Hematopoietic multipotent progenitor cell treated with erythropoietin and hydrocortisone succinate and interleukin-3 and kit ligand, for 15 days (in vitro differentiated cells): Measurements from ENCODE around the gene RABGGTA.

Experiments
- DNase-seq: peaks from one replicate; pipeline ENCODE4 v3.0.0-alpha.2; 2015; ENCODE audit warnings: low spot score

Gene RABGGTA

DNA sequence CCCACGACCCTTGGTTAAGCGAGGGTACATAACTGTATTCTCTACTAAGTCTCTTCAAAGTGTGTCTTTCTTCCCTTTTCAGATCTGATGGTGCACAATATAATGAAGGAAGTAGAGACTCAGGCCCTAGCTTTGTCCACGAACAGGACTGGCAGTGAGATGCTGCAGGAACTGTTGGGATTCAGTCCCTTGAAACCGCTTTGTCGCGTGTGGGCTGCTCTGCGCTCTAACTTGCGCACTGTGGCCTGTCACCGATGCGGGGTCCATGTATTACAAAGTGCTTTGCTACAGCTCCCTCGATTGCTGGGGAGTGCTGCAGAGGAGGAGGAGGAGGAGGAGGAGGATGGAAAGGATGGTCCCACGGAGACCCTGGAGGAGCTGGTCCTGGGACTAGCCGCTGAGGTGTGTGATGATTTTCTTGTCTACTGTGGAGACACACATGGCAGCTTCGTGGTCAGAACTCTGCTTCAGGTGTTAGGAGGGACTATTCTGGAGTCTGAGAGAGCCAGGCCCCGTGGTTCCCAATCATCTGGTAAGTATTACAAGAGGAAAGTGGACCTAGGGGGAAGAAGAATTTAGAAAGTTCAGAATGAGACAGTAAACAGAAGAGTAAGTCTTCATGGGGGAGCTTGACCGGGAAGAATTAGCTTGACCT lies 29.1 kb upstream of the RABGGTA start:
- DNase-seq, result no peak

DNA sequence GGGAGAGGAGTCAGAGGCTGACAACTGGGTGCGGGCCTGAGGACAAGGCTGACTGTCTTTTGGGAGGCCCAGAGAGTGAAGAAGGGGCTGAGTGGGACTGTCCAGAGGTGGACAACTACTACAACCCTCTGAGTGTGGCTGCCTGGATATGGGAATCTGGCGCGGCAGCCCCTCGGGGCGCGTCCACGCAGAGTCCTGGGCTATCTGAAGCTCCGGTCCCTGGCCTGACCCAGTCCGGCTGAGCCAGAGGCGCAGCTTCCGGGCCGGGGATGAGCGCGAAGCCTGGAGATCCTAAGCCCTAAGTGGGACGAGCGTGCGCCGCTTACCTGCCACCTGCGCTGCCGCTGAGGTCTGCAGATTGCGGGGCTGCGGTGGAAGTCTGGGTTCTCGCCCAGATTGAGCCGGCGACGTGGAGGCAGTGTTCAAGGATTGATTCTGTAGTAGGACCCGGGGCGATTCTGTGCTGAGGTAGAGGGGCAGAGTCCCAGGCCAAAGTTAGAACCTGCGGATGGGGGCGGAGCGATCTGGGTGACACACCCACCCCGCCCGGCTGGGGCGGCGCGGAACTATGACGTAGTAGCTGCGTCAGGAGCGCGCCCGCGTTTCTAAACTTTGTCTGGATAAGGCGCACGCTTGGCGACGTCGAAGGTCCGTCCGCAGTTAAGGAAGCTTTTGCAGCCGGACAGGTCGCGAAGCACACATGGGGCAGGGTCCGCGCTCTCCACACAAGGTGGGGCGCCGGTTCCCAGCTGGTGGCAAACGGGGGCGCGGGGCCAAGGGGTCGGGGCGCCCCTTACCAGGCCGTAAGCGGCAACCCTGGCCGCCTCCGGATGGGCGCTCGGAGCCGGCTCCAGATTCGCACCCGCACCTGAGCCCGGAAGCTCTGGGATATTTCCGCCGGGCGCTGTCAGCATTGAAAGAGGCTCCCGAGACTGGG lies 28.1 kb upstream of the RABGGTA start, which contains the start of the genes DHRS1 and NOP9:
Gene DHRS1, minus strand, starts transcription at position 526 of the 937 bp plus-strand sequence. CDS start 674 bp downstream, outside the sequence.
Gene NOP9, plus strand, starts transcription at position 596 of the 937 bp plus-strand sequence. Its CDS starts 105 bp downstream, at position 701.
- DNase-seq, result peak; percentile 94

DNA sequence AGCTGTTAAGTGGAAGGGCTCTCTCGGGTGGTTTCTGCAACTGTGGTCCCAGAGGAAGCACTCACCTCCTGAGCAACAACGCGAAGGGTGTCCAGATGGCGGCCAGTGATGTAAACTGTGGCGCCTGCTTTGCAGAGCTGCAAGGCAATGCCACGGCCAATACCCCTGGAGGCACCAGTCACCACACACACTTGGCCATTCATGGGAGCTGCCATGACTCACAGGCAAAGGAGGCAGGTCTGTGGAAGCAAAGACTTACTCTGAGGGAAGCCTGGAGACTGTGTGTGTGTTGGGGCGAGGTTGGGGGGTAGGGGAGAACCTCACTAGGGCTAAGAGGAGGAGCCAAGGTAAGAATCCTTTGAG lies 27.5 kb upstream of the RABGGTA start:
- peak; percentile 31 for DNase-seq

DNA sequence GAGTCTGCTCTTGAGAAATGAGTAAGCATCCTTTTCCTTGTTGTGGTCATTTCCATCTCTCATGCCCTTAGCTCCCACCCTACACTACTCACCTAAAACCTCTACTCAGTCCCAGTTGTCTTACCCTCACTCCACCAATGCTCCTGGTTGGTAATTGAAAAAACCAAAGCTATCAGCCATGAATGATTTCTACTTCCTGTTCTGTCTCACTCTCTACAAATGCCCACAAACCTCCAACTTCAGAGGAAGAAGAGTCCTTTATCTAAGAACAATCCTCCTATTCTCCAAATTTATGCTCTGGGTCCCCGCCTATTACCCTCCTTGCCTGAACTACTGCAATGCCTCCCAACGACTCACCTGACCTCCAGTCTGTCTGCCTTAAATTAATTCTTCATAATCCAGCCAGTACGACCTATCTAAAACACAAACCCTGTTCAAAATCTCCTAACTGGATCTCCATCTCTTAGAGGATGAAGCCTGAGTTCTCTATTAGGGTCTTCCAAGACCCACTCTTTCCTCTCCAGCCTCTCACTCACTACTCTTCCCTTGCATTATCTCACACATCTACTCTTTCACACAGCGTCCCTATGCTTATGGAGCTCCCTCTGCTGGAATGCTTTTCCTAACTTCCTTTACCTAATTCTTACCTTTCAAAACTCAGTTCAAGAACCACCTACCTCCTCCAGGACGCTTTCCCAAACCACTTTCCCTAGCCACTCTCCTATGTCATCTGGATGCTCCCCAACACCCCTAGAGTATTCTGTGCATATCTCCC lies 26.0 kb upstream of the RABGGTA start:
- DNase-seq, result peak; percentile 58

DNA sequence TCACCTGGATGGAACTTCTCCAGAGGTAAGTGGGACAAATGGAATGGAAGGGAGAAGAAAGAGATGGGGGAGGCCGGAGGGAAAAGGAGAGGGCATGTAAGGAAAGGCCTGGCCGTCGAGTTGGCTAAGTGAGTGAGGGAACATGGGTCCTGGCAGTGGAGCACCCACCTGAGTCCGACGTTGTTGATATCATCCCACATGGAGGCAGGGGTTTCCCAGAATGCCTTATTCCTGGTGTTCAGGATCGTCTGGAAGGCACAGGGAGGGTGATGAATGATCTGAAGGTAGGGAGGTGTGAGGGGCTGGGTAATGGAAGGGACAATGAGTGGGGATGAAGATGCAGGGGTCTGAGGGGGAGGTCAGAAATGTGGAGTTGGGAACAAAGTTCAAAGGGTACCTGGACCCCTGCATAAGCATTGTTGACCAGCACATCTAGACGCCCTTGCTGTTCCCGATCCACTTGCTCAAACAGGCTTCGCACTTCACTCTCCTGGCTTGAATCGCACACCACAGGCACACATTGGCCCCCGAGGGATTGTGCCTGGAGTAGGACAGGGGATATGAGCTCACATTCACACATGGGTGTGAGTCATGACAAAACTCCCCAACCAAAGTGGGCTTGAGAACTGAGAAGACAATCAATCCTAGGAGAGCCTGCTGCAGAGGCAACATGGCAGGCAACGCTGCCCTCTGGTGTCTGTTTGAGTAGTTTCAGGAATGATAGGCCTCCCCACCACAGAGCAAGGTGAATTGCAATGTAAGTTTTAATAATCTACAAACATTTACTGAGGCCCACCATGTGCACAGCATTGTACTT lies 25.2 kb upstream of the RABGGTA start:
- DNase-seq, result peak; percentile 77

DNA sequence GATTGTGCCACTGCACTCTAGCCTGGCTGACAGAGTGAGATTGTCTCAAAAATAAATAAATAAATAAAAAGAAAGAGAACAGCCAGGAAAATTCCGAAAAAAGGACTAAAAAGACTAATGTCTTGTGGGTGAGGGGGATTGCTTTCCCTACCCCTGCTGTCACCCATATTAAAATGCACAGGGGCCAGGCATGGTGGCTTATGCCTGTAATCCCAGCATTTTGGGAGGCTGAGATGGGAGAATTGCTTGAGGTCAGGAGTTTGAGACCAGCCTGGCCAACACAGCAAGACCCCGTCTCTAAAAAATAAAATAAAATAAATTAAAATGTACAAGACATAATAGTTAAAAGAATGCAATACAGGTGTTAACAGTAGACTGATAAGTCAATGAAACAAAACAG lies 22.1 kb upstream of the RABGGTA start:
- no peak for DNase-seq

DNA sequence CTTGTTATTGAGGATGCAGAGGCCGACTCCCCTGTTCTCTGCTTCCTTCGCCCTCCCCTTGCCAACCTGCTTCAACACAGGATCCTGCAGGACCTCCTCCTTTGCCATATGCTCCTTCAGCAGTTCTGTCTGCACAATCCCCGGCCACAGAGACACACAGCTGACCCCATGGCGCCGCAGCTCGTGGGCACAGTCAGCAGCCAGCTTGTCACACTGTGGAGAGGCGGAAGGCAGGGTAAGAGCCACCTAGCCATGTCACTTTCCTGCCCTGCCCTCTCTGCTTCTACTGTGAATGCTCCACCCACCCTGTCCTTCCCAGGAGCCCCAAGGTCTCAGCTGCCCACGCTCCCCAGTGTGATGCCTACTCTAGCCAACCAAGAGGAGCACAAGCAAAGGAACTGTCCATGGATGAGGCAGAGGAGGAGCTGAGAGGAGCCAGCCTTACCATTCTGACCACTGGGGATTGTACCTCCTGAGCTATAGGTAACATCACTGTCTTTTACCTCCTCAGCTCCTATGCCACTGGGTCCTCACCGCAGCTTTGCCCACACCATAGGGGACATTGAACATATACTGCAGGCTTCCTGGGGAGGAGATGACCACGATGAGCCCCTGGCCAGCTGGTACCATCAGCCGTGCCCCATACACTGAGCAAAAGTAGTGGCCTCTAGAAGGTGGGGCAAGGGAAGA lies 20.9 kb upstream of the RABGGTA start:
- DNase-seq, result no peak

DNA sequence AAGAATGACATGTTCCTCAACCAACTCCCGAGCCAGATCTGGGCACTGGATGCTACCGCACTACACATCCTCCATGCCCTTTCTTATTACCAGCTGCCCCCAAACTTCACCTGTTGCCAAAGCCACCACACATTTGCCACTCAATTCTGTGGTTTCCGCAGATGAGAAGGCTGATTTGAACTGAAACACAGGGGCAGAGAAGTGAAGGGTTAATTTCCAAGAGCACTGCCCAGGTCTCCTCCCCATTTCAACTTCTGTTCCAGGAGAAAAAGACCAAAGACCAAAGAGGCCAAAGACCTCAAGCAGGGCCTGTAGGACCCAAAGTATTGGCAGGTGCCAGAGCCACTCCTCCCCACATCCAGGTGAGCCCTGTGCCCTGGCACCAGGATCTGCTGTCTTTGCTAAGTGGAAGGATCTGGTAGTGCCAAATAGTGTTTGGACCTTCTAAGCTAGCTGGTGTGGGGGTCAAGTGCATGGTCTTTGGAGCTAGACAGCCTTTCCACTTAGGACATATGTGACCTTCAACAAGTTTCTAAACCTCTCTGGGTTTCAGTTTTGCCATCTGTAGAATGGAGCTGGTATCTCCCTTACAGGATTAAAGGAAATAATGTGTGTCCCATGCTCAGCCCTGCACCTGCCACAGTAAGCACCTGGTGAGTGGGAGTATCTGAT lies 20.2 kb upstream of the RABGGTA start:
- DNase-seq, result no peak

DNA sequence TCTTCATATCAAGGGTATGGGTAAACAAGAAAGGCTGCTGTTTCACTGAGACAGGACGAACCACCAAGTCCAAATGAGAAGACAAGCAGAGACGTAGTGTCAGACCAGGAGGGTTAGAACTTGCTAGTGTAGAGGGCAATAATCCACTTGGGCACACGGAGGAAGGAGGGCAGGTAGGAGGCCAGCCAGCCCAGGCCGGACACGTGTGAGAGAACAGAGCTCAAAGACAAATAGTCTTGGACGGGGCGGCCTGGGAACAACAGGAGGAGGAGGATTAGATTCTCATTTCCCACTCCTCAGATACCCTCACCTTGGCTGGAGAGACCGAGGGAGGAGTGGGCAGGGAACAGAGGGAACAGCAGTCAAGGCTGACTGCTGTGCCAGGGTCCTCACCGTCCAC lies 19.3 kb upstream of the RABGGTA start:
- no peak for DNase-seq

DNA sequence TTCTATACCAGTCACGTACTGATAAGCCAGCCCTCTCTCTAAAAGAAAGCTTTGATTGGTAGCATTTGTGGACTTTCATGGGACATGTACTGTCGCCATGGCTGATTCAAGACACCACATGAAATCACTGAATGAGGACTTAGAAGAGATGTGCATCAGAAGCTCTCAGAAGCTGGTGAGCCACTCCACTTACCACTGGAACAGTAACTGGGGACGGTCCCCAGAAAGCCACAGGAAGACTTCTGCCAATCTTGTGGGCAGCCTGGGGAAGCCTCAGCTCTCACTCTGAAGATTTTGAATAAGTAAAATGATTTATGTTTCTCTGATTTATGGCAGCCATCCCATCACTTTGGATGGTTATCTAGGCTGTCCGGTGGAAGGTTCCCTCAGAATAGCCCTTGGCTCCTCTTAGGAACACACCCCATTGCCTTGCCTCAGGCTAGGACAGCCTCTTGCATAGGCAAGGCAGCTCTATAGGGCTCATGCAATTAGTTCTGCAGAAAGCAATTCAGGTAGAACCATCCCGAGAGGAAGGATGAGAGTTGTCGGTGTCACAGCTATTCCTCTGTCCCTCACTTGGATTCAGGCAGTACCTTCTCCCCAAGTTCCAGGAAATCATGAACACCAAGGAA lies 18.4 kb upstream of the RABGGTA start:
- no peak for DNase-seq

DNA sequence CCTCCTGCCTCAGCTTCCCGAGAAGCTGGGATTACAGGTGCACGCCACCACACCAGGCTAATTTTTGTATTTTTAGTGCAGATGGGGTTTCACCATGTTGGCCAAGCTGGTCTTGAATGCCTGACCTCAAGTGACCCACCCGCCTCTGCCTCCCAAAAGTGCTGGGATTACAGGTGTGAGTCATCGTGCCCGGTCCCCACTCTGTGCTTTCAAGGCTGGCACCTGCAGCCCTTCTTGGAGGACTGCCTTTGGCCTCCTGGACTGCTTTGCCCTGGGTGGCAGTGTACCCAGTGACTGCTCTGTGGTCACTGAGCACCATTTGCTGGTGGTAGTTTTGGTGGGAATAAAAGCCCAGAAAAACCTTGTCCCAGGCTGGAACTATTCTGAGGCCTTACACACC lies 15.6 kb upstream of the RABGGTA start:
- no peak for DNase-seq

DNA sequence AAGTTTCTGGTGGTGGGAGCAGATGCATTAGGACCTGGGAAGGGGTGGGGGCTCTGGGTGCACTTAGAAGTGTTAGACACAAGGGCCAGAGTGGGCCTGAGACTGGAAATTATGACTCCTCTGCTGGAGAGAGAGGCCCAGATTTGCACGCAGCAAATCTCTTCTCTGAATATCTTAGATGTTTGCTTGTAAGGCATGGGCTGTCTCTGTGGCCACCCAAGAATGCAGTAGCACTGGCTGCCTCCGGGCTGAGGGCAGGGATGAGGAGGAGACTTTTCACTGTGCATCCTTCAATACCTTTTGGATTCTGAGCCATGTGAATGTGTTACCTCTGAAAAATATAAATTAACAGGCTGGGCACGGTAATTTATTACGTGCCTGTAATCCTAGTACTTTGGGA lies 14.0 kb upstream of the RABGGTA start:
- no peak for DNase-seq

DNA sequence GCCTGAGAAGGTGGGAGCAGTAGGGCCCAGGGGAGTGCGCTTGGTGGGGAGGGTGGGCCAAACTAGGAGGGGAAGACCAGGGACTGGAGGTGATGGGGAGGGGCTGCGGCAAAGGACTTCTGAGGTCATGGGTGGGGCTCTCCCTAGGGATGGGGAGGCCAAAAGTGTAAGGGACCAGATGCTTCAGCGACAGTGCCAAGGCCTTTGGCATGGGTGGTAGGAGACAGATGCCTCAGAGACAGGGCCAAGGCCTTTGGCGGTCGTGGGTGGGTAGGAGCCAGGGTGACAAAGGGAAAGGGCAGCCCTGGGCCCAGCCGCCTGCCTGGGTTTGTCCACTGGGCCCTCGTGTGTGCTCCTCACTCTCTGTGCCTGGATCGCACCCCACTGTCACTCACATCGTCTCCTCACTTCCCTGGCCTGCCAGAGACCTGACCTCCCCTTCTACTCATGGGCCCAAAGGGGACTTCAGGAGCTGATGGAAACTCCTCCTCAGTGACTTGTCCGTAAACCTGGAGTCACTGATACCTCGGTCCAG lies 13.2 kb upstream of the RABGGTA start:
- DNase-seq, result no peak

DNA sequence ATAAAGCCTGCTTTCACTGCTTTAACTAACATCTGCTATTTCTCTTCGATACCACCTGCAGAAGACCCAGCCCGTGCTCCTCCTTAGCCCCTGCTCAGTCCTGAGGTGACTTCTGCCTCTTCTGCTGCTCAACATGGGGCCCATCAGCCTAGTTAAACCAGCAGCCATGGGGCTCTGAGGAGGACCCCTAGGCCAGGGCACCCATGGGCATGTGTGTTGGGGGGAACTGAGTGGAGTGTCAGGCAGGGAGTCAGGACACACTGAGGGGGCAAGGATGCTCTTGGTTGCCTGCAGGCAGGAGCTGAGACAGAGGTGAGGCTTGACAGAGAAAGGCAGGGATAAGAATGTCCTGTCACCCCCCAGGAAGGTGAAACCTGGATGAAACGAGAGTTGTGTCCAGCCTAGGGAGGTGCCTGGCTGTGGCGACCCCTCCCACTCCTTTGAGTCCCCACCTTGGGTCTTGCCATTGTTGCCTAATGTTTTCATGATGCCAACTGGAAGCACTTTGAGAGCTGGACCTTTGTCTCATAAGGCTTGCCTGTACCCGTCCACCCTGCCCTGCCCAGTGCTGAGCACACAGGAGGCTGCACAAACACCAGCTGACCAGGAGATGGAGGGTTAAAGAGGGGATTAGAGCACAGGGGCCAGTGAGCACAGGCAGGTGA lies 12.5 kb upstream of the RABGGTA start:
- no peak for DNase-seq

DNA sequence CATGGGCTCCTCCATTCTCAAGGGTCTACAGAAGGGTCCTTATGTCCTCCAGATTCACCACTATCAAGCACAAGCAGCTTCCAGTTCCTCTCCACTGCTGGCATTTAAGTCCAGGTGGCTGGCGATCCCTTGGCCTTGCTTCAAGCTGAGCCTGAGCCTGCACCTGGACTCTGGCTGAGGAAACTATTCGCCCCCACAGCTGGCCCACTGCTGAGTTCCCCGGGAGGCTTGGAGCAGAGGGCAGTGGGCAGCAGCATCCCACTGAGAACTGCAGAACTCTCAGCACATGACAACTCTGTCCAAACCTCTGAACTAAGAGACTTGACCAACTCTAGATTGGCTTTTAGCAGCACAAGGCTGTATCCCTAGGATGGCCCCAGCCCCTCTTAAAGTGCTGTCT lies 11.3 kb upstream of the RABGGTA start:
- DNase-seq, result no peak

DNA sequence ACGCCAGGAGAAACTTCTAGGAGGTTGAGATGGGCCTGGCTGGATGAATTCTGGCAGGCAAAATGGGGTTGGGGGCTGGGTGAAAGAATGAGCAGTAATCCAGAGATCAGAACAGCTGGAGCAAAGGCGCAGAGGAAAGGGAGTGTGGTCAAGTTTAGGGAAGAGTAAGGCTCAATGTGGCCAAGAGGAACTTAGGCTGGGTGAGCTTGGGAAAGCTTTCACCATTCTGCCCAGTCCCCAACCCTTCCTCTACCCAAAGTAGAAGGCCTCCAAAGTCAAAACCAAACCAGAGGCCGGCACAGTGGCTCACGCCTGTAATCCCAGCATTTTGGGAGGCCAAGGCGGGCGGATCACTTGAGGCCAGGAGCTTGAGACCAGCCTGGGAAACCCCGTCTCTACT lies 10.2 kb upstream of the RABGGTA start:
- no peak for DNase-seq

DNA sequence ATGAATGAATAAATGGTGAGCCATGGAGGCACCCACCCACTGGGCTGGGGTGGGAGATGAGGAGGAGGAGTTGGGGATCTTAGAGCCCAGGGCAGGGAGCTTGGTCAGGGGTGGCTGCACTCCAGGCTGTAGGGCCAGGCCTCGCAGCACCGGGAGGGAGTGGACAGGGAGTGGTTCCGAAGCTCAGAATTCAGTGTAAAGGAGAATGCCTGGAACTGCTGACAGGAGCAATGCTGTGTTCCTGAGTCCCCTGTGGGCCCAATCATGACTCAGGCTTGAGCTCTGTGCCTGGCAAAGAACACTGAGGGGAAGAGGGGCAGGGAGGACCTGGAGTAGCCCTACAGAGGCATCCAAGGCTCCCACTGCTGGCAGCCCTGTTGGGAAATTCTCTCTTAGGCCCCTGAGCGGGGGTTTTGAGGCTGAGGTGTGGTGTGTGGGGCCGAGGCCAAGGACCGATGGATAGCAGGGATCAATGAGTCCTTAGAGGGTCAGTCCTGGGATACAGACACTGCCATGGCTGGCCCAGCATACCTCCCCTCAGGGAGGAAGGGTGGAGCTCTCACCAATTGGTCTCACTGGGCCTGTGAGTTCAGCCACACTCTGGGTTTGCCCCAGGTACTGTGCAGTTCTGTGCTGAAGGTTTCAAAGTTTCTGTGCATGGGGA lies 9.5 kb upstream of the RABGGTA start:
- no peak for DNase-seq
